Body of pancreas (tissue), 4 donors: Measurements from ENCODE around the gene PINK1. TPM values are rescaled to one million over a fixed set of nuclear protein-coding genes. Genes with fewer than 3 reads are reported as not detected.

Source experiments
- ATAC-seq: fragments of 150-250 bp; one replicate; pipeline ENCODE4 v1.9.1; 2016
- DNase-seq, 4 donors: peaks; one replicate each; pipeline ENCODE4 v3.0.0-alpha.2; 2019
- H3K27ac ChIP-seq, 4 donors: fragments of 200-600 bp; sonication (generic); 1 replicate in 3 of 4; 2 replicates in 1 of 4; pipeline versions ENCODE4 v1.5.1 to v1.6.1; 2016 to 2019; ENCODE audit warnings: mild to moderate bottlenecking in 1 of 4, mixed read lengths in 1 of 4, moderate library complexity in 1 of 4
- H3K27me3 ChIP-seq, 2 donors: fragments of 200-600 bp; sonication (generic); one replicate each; pipeline ENCODE4 v1.6.0; 2016; ENCODE audit warnings: mild to moderate bottlenecking in 1 of 2
- H3K36me3 ChIP-seq, 2 donors: fragments of 200-600 bp; sonication (generic); replicated peaks in 1 of 2; 2 replicates each; pipeline ENCODE4 v1.5.1; 2016; ENCODE audit warnings: low read depth in 2 of 2; ENCODE audit not compliant: insufficient read depth in 1 of 2
- H3K4me1 ChIP-seq: fragments of 200-600 bp; sonication (generic); one replicate; pipeline ENCODE4 v1.6.0; 2016
- H3K4me3 ChIP-seq, 2 donors: fragments of 200-600 bp; sonication (generic); 1 replicate in 1 of 2; 2 replicates in 1 of 2; pipeline ENCODE4 v1.5.1; 2016 to 2019
- H3K9me3 ChIP-seq, 3 donors: fragments of 200-600 bp; sonication (generic); 1 replicate in 2 of 3; 2 replicates in 1 of 3; pipeline ENCODE4 v1.5.1; 2016
- POLR2A ChIP-seq, 3 donors: fragments of 450-650 bp; IDR thresholded peaks; one replicate each; pipeline ENCODE4 v1.6.1; 2016; ENCODE audit warnings: antibody characterized with exemption in 3 of 3, mild to moderate bottlenecking in 2 of 3
- WGBS, 2 donors: methylation state at CpG; one replicate each; pipeline ENCODE4 v1.1.5; 2017; 5-methylcytosine and 5-hydroxymethylcytosine counted together
- intact Hi-C: fragments of 100-400 bp; cut with DNase I; formaldehyde crosslinking; loops from one replicate; pipeline ENCODE4 v1.15.1; 2023
- total RNA-seq, 2 donors: library from RNA; depleted of rRNA; stranded (reverse); fragments of >200 nt; gene quantifications; one replicate each; pipeline ENCODE4 v1.1.0, GENCODE V29; 2016
- TF ChIP-seq, protein P1 (sequence below), 7 experiments: fragments of 450-650 bp in 4 of 7; fragments of 200-600 bp in 3 of 7; sonication (generic) in 3 of 7; IDR thresholded peaks; one replicate each; pipeline ENCODE4 v1.5.1; 2016 to 2019; ENCODE audit warnings: antibody characterized with exemption in 7 of 7

PINK1 gene
- total RNA-seq, 2 donors from 2014 or later: 40.9 to 67.5 TPM

DNA sequence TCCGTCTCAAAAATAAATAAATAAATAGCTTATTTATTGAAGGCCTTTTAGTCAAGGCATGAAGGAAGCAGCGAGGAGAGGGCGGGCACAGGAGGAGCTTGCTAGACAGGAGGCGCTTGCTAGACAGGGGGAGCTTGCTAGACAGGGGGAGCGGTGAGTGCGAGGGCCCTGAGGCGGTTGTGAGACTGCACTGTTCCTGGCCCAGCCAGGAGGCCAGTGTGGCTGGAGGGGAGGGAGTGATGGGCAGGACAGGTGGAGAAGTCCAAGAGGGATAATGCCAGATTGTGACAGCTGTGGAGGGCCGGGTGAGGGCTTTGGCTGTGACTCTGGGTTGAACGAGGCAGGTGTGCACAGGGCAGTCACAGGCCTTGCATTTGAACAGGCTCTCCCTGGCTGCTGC lies 66.3 kb downstream of the PINK1 start:
- Histone ChIP-seq H3K27ac (no peak overlapping the region), H3K27me3 (no peaks in the 10 kb centered on the region), H3K9me3 (no peaks in the 10 kb centered on the region), H3K36me3 (no peaks in the 10 kb centered on the region), H3K4me1 (peaks cover 6% of the 10 kb centered on the region), H3K4me3 (no peak overlapping the region)
- intact Hi-C loops: loop anchor here (5.0 kb wide), 1 partner anchor 498 kb away; no protein-coding TSS in a partner anchor
- TF ChIP-seq, protein P1, sequence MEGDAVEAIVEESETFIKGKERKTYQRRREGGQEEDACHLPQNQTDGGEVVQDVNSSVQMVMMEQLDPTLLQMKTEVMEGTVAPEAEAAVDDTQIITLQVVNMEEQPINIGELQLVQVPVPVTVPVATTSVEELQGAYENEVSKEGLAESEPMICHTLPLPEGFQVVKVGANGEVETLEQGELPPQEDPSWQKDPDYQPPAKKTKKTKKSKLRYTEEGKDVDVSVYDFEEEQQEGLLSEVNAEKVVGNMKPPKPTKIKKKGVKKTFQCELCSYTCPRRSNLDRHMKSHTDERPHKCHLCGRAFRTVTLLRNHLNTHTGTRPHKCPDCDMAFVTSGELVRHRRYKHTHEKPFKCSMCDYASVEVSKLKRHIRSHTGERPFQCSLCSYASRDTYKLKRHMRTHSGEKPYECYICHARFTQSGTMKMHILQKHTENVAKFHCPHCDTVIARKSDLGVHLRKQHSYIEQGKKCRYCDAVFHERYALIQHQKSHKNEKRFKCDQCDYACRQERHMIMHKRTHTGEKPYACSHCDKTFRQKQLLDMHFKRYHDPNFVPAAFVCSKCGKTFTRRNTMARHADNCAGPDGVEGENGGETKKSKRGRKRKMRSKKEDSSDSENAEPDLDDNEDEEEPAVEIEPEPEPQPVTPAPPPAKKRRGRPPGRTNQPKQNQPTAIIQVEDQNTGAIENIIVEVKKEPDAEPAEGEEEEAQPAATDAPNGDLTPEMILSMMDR (IDR thresholded peaks at IDR 0.05): no peak
- TF ChIP-seq POLR2A (IDR thresholded peaks at IDR 0.05): no peak
- no peak for DNase-seq
- WGBS, 2 donors: 80 to 93% methylated on average over 9 of the region's 9 CpGs
- no peak for ATAC-seq

DNA sequence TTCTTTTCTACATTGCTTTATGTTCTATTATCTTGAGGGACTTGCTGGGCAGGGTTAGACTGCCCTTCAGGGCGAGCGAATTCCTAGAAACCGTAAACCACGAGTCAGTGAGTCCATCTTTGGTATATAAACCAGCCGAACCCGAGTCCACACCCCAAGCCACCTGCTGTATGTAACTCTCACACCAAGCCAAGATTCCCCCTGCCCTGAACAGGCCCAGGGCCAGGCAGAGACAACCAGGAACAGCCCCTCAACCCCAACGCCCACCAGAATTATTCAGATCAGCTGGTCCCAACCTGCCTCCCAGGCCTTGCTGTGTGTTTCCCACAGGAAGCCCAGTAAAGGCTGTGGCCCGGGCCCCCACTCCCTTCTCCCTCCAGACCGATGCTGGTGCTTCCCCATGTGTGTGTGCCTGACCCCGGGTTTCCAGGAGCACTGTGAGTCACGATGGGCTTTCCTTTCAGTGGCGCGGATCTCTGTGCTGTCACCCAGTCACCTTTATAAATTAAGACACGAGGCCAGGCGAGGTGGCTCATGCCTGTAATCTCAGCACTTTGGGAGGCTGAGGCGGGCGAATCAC lies 67.5 kb downstream of the PINK1 start:
- intact Hi-C loops: no loop called here
- H3K36me3 ChIP-seq: no peaks in the 10 kb centered on the region
- H3K27me3 ChIP-seq: no peaks in the 10 kb centered on the region
- DNase-seq (no peak), ATAC-seq (no peak)
- no peak overlapping the region for H3K27ac ChIP-seq
- no peaks in the 10 kb centered on the region for H3K9me3 ChIP-seq
- TF ChIP-seq, protein P1 (IDR thresholded peaks at IDR 0.05): no peak
- no peak for TF ChIP-seq POLR2A (IDR thresholded peaks at IDR 0.05)
- H3K4me1 ChIP-seq: peaks cover 6% of the 10 kb centered on the region
- H3K4me3 ChIP-seq: no peak overlapping the region
- WGBS, 2 donors: 82 to 86% methylated on average over 16 to 17 of the region's 17 CpGs

Other genes starting within 250 kb of the PINK1 start
- 1 to 10 TPM; 5.3 to 5.4 TPM for gene CAMK2N1, start 147.2 kb upstream of the PINK1 start, total RNA-seq
- gene MUL1, start 125.3 kb upstream of the PINK1 start, total RNA-seq: 10 to 100 TPM; 18.7 to 20.4 TPM
- gene FAM43B, start 80.9 kb upstream of the PINK1 start, total RNA-seq: 1 to 10 TPM in 1 of 2 donors, under 1 TPM in 1; 0.26 to 3.6 TPM
- not detected for gene CDA, start 44.4 kb upstream of the PINK1 start, total RNA-seq
- 100 to 1,000 TPM in 1 of 2 donors, 10 to 100 TPM in 1; 76.8 to 114 TPM for gene DDOST, start 27.9 kb downstream of the PINK1 start, total RNA-seq
- 1 to 10 TPM in 1 of 2 donors, not detected in 1; 1.8 TPM for gene KIF17, start 84.5 kb downstream of the PINK1 start, total RNA-seq
- gene SH2D5, start 99.2 kb downstream of the PINK1 start, total RNA-seq: not detected
- 100 to 1,000 TPM in 1 of 2 donors, 10 to 100 TPM in 1; 90.8 to 201 TPM for gene HP1BP3, start 153.8 kb downstream of the PINK1 start, total RNA-seq